Hematopoietic multipotent progenitor cell treated with erythropoietin and hydrocortisone succinate and interleukin-3 and kit ligand, for 17 days (in vitro differentiated cells): ENCODE data around the gene YIPF6.
"Not testable (repeated sequence)": the region's sequence is repeated elsewhere in the genome, so short reads cannot be mapped to it uniquely, and the experiment has no call there.

Experiments used
- DNase-seq: peaks from one replicate; pipeline ENCODE4 v3.0.0-alpha.2; 2015; ENCODE audit warnings: low spot score

Gene YIPF6

DNA sequence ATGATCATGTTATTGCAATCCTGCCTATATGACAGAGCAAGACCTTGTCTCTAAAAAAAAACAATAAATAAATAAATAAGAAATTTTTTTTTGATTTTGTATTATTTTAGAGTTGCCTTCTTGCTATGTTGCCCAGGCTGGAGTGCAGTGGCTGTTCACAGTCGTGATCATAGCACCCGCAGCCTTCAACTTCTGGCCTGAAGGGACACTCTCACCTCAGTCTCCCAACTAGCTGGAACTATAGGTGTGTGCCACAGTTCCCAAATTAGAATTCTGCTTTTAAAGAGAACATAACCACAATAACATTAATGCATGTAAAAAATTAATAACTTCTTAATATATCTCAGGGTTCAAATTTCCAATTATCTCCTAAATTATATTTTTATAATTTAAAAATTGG is 7.8 kb downstream of the YIPF6 start:
- no peak for DNase-seq

DNA sequence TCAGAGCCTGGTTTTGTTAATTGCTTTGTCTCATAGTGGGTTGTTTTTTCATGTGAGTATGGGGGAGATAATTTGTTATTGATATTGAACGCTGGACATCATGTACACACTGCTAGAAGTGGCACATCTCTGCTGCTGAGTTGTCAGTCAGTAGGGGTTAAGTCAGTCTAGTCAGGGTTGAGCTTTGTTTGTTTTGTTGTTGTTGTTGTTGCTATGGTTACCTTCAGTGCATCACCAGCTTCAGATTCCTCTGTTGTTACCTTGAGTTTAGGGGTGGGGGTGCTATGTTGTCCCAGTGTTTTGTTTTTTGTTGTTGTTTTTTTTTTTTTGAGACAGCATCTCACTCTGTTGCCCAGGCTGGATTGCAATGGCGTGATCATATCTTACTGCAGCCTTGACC is 9.9 kb downstream of the YIPF6 start:
- no peak for DNase-seq

DNA sequence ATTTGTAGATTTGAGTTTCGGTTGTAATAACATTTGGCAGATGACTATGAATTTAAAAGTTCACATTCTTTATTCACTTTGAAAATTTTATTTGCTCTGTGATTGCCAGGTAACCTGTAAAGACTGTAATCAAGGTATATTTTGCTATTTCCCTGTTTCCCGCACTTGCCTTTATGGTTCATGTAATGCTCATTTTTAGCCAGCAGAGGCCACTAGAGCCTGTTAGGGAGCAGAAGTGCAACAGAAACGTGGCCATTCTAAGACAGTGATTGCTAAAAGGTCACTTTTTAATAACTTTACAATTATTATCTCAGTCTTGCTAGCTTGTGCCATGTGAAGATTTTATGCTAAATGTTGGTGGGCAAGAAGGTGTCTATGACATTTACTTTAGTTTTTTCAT is 12.4 kb downstream of the YIPF6 start:
- peak; percentile 59 for DNase-seq

DNA sequence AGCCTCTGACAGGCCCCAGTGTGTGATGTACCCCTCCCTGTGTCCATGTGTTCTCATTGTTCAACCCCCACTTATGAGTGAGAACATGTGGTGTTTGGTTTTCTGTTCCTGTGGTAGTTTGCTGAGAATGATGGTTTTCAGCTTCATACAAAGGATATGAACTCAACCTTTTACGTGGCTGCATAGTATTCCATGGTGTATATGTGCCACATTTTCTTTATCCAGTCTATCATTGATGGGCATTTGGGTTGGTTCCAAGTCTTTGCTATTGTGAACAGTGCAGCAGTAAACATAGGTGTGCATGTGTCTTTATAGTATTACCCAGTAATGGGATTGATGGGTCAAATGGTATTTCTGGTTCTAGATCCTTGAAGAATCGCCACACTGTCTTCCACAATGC is 25.8 kb downstream of the YIPF6 start:
- DNase-seq, result not testable (repeated sequence)

DNA sequence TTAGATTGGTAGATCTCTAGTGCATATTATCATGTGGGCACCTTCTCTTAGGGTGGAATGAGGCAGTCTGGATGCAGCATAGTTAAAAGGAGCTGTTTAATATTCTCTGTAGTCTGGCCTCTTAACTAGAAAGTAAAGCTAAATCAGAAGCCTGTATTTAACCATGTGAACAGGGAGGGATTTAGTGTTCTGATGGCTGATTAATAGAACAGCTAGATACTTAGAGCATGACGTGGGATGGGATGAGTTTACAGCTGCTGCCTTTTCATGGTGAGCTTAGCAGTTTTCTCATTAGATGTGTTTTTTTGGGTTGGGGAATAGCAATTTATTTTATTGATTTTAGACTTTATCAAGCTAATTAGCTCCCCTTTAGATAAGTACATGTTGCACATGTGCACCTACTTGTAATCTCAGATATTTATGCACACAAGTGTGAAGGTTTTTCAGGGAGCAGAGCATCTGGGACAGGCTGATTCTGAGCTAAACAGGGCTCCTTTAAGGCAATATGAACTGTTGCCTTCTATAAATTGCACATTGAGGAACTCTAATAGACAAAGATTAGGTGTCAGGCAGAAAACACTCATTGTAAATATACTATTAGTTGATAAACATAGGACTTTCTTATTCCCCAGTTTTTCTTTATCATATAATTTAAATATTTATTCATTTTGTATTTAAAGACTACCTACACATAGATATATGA is 34.1 kb downstream of the YIPF6 start:
- no peak for DNase-seq

DNA sequence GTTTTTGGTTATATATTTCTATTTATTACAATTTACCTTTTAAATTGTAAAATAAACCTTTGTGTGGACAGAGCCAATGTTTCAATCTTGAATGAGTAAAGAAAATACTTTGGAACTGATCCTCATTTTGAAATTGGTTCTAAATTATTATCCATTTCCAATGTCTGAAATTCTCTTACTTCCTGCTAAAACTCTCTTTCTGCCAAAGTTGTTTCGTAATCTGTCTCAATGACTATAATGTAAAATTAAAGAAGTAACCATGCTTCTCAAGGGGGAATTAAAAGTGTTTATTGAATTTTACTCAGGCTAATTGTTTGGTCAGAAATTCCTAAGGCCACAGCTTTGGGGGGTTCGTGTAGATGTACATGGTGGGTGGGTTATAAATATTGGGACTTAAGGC is 34.8 kb downstream of the YIPF6 start:
- DNase-seq, result no peak

DNA sequence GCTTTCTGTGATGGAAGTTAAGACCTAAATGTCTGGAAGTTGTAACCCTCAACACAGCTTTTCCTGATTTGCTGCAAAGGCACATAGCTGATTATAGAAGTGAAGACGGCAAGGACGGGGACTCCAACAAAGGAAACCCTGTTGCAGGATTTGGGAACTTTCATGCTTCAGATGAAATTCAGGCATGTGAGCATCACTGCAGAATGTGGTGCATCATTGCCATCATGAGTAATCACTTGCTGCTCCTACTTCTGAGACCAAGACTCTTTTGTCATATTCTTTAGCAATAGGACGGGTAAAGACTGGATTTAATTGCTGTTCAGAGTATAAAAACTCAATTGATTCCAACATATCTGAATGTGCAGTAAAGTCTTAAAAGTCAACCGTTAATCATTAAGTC is 35.8 kb downstream of the YIPF6 start:
- no peak for DNase-seq

DNA sequence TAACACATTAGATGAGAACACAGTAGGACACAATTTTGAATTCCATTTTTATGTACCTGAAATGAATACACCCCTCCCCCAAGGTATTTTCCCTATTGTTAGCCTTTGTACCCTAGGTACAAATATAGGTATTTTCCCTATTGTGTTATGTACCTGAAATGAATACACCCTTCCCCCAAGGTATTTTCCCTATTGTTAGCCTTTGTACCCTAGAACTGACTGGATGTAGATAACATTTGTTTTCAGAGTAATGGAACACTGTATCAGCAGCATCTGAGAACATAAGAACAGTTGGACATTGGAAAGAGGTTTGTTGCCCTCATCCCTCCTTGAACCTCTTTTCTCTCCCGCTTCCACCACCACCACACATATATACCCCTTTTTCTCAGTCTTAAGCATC is 37.6 kb downstream of the YIPF6 start:
- no peak for DNase-seq

DNA sequence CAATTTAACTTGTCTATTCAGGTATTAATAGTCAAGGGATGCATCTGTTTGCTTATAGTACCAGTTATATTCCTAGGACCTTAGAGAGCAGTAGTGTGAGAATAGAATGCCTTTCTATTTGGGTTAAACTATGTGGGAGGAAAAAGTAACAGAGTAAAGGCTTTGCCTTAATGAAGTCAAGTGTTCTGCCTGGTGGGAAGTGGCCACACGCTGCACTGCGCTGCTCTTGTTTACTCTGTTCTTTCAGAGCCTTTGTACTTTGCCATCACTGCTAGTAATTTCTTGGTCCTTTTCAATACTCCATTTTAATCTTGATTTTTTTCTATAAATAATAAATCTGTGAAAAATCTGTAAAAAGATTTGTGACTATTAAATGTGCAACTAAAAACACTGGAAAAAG is 38.0 kb downstream of the YIPF6 start:
- DNase-seq, result no peak

DNA sequence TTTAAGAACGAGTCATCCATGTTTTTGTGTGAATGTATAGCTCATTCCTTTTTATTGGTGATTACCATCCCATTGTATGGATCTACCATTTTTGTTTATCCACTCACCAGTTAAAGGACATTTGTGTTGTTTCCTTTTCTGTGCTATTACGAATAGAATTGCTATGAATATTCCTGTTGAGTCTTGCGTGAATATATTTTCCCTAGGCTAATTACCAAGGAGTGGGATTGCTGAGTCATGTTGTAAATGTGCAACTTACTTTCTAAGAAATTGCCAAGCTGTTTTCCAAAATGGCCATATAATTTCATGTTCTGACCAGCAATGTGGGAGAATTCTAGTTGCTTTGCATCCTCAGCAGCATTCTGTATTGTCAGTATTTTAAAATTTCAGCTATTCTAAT is 51.3 kb downstream of the YIPF6 start:
- no peak for DNase-seq

DNA sequence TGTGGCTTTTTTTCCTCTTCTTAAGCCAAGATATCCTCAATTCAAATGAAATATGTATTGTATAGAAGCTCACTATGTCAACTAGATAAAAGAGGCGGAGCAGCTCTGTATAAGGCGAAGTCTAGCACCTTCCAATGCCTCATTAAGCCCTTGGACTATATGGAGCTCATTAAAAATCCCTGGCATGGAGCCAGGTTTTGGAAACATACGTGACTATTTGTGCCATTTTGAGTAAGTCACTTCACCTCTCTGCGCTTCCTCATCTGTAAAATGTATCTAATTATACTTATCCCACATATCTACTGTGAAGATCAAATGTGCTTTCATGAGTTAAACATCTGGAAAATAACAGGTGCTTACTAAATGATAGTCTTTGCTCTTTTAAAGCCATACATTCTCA is 57.2 kb downstream of the YIPF6 start:
- DNase-seq, result no peak

DNA sequence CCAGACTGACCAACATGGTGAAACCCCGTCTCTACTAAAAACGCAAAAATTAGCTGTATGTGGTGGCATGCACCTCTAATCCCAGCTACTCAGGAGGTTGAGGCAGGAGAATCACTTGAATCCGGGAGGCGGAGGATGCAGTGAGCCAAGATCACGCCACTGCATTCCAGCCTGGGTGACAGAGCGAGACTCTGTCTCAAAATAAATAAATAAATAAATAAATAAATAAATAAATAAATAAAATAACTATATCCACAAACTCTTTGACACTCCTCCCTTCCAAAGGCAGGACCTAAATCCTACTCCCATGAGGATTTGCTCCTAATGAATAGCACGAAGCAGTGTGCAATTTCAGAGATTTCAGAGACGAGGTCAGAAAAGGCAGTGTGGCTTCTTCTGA is 58.3 kb downstream of the YIPF6 start:
- not testable (repeated sequence) for DNase-seq

DNA sequence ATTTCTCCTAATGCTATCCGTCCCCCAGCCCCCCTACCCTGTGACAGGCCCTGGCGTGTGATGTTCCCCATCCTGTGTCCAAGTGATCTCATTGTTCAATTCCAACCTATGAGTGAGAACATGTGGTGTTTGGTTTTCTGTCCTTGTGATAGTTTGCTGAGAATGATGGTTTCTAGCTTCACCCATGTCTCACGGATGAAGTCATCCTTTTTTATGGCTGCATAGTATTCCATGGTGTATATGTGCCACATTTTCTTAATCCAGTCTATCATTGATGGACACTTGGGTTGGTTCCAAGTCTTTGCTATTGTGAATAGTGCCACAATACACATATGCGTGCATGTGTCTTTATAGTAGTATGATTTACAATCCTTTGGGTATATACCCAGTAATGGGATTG is 61.1 kb downstream of the YIPF6 start:
- not testable (repeated sequence) for DNase-seq

DNA sequence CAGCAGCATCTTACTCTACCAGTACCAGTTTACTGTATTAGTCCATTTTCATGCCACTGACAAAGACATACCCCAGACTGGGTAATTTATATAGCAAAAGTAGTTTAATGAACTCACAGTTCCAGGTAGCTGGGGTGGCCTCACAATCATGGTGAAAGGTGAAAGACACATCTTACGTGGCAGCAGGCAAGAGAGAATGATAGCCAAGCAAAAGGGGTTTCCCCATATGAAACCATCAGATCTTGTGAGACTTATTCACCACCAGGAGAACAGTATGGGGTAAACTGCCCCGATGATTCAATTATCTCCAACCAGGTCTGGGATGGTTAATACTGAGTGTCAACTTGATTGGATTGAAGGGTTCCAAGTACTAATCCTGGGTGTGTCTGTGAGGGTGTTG is 69.3 kb downstream of the YIPF6 start:
- DNase-seq, result no peak

DNA sequence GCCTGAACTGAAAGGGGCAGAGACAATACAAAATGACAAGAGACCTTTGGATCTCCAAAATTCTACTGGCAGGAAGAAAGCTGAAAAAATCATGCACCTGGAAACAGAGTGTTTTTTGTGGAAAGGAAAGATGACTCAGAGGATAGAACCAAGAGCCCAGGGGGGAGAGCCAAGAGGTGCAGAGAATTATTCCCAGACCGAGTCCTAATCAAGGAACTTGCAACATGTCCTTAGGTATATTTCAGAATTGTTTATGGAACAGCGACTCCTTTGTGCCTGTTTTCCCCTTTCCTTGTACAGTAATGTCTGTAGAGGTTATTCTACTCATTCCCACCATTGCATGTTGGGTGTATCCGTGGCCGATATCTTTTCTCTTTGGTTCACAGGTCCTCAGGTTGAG is 71.7 kb downstream of the YIPF6 start:
- no peak for DNase-seq

DNA sequence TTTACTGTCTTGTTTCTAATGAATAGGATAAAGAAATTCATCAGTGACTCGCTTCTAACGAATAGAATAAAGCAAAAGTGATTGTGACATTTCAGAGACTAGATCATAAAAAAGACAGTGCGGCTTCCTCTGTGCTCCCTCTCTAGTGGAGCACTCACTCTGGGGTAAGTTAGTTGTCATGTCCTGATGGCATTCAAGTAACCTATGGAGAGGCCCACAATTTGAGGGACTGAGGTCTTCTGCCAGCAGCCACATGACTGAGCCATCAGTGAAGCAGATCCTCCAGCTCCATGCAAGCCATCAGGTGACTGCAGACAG is 72.4 kb downstream of the YIPF6 start:
- no peak for DNase-seq

DNA sequence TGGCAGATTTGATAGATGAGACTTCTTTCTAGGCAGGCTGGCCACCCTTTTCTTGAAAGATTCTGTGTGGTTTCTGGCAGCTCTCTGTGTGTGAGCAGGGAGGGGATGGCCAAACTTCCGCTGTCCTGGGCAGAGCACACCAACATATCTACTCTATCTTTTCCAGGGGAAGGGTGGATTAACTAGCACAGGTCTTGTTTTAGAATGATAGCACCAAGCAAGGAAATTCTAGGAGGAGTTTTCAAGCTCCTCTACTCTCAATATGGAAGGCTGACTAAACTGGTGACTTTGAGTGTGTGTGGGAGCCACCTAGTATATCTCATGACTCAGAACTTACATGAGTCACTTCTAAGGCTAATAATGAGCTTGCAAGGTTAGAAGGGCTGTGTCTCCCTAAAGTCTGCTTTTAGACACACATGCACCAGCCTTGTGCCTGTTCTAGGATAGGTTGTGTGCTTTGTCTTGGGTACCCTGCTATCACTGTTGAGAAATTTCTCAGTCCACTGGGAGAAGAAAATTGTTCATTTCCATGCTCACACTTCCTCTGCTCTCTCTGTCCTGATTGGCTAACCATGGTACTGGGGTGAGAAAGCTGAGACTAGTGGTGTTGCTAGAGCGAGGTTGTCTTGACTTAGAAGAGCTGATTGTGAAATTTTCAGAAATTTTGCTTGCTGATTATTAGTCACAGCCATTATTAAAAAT is 72.9 kb downstream of the YIPF6 start:
- DNase-seq, result peak; percentile 5

DNA sequence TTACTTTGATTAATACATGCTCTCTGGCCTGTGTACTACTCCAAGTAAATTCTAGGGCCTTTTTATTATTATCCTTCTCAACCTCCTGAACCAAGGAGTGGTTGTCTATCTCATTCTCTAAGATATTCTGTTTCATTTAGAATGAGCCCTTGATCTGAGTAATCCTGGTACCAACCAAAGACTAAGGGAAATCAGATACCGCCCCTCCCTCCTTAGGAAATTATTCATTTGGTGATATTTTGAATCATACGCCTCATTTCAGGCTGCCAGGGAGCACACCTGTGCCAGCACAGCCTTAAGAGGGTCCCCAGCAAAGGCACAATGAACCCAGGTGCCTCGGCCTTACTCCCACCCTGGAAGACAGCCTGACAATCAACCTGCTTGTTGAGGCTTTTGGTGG is 75.4 kb downstream of the YIPF6 start:
- no peak for DNase-seq

DNA sequence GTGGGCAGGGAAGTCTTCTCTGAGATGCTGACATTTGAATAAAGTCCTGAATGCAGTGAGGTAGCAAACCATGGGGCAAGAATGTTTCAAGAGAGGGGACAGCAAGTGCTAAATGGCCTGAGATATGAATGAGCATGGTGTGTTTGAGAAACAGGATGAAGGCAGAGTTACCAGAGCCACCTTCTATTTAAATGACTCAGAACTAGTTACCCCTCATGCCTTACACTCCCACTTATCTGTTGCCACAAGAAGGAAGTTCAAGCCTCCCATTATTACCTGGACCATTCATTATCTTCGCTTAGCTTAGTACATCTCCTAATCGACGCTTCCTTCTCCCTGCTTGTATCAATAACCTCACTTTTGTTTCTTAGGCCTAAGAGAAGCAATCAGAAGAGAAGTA is 81.0 kb downstream of the YIPF6 start:
- DNase-seq, result no peak

DNA sequence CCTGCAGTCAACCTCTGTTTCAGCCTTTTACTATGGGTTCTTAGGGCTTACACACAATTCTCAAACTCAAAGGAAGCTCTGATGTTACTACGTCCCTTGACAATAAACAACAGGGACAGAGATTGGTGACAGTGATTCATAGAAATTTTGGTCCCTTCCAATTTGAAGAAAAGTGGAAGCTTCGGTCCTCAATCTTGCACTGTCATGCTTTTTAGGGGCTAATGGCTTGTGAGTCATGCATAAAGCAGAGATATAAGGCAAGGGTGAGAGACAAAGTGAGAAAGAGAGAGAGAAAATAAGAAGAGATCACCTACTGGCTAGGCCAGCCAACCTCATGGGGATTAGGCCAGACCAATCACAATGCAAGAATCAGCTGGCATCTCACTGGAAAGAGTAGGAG is 85.4 kb downstream of the YIPF6 start:
- DNase-seq, result no peak
